GM19351 (cell line): ENCODE data around the gene TARS3.
"Not testable (repeated sequence)": the region's sequence is repeated elsewhere in the genome, so short reads cannot be mapped to it uniquely, and the experiment has no call there.

Experiments used
- ATAC-seq: cut with Tn5 transposase; IDR thresholded peaks from one replicate; pipeline ENCODE4 v1.9.1; 2021; ENCODE audit warnings: mild to moderate bottlenecking, moderate library complexity; ENCODE audit not compliant: unreplicated experiment

The TARS3 gene

GRCh38 chr15:101723874-101724674 is at the start of gene TARS3:
Gene TARS3, minus strand, starts transcription at chr15:101724473. Its CDS starts 86 bp downstream, at chr15:101724387.
- peak; percentile 80 for ATAC-seq

- no peak for ATAC-seq
Measured at GRCh38 chr15:101773496-101774100, 49.3 kb upstream of the TARS3 start.

- ATAC-seq: no peak
Measured at GRCh38 chr15:101772921-101773320, 48.6 kb upstream of the TARS3 start.

GRCh38 chr15:101767083-101767640 is 42.9 kb upstream of the TARS3 start:
- peak; percentile 56 for ATAC-seq

- ATAC-seq: no peak
Measured at GRCh38 chr15:101765772-101766456, 41.6 kb upstream of the TARS3 start.

- ATAC-seq: not testable (repeated sequence)
Measured at GRCh38 chr15:101765340-101765671, 41.0 kb upstream of the TARS3 start.

GRCh38 chr15:101764669-101765339 is 40.5 kb upstream of the TARS3 start:
- ATAC-seq: not testable (repeated sequence)

- ATAC-seq: peak; percentile 35
Measured at GRCh38 chr15:101746716-101747082, 22.4 kb upstream of the TARS3 start.

- not testable (repeated sequence) for ATAC-seq
Measured at GRCh38 chr15:101734837-101735236, 10.6 kb upstream of the TARS3 start.

GRCh38 chr15:101733545-101733944 is 9.3 kb upstream of the TARS3 start:
- no peak for ATAC-seq

- no peak for ATAC-seq
Measured at GRCh38 chr15:101732772-101733171, 8.5 kb upstream of the TARS3 start.

- ATAC-seq: no peak
Measured at GRCh38 chr15:101731746-101732145, 7.5 kb upstream of the TARS3 start.

GRCh38 chr15:101727186-101727585 is 2.9 kb upstream of the TARS3 start:
- no peak for ATAC-seq

GRCh38 chr15:101725073-101725472 is 800 bp upstream of the TARS3 start:
- ATAC-seq: no peak

- no peak for ATAC-seq
Measured at GRCh38 chr15:101724675-101725005, 367 bp upstream of the TARS3 start.

GRCh38 chr15:101723171-101723873 is 951 bp downstream of the TARS3 start:
- ATAC-seq: peak; percentile 46

- no peak for ATAC-seq
Measured at GRCh38 chr15:101718896-101719295, 5.4 kb downstream of the TARS3 start.

GRCh38 chr15:101712078-101712477 is 12.2 kb downstream of the TARS3 start:
- ATAC-seq: no peak

GRCh38 chr15:101710806-101711205 is 13.5 kb downstream of the TARS3 start:
- no peak for ATAC-seq

GRCh38 chr15:101709466-101709865 is 14.8 kb downstream of the TARS3 start:
- no peak for ATAC-seq

- ATAC-seq: no peak
Measured at GRCh38 chr15:101707983-101708382, 16.3 kb downstream of the TARS3 start.
